GM12878 (cell line): ENCODE measurements around the gene CD2. TPM values are rescaled to one million over a fixed set of nuclear protein-coding genes. Genes with fewer than 3 reads are reported as not detected.

Experiments
- ATAC-seq: fragments of 200-7000 bp; cut with Tn5 transposase; 3 replicates; pipeline ENCODE4 v1.9.1; 2020; ENCODE audit warnings: mild to moderate bottlenecking, moderate library complexity
- BruUV-seq: library from RNA; stranded (reverse); fragments of 400-500 nt; replicated peaks from 2 replicates; lab custom pipeline; 2021; lab: Mats Ljungman, UMichigan
- CTCF ChIA-PET: fragments of 300-600 bp; sonication (Branson Sonifier 250); formaldehyde crosslinking; extraction: SDS; loops from one replicate; lab custom pipeline; 2021; ENCODE audit warnings: inconsistent platforms; lab: Yijun Ruan, JAX
- POLR2A ChIA-PET: fragments of 350-600 bp; formaldehyde crosslinking; extraction: SDS; loops from one replicate; lab custom pipeline; 2021; ENCODE audit warnings: inconsistent platforms; lab: Charles Lee
- RAD21 ChIA-PET: fragments of 300-600 bp; sonication (Branson Sonifier 250); formaldehyde crosslinking; loops from one replicate; lab custom pipeline; 2023; ENCODE audit warnings: antibody characterized with exemption; ENCODE audit not compliant: unreplicated experiment; lab: Charles Lee
- SMC1A ChIA-PET: fragments of 300-600 bp; sonication (Branson Sonifier 250); formaldehyde crosslinking; loops from one replicate; lab custom pipeline; 2023; ENCODE audit not compliant: unreplicated experiment, uncharacterized antibody; lab: Charles Lee
- DNase-seq: peaks from one replicate; pipeline ENCODE4 v3.0.0-alpha.2; 2011; ENCODE audit warnings: low read depth, low spot score
- FAIRE-seq: peaks from 3 replicates; lab custom pipeline; 2011; peaks lifted over from hg19 to GRCh38; lab: Jason Lieb, UNC
- H2AFZ ChIP-seq: 2 replicates; pipeline ENCODE4 v1.6.0; 2011; ENCODE audit warnings: low read depth, low read length, control low read depth; ENCODE audit not compliant: control insufficient read depth
- H3K27ac ChIP-seq: 2 replicates; pipeline ENCODE4 v1.5.1; 2011; ENCODE audit warnings: control low read depth; ENCODE audit not compliant: control insufficient read depth, insufficient read depth
- H3K27me3 ChIP-seq, 2 experiments: replicated peaks in 1 of 2; 2 replicates each; pipeline versions ENCODE4 v1.6.0 to v1.6.1; 2011; ENCODE audit warnings: low read length in 1 of 2; ENCODE audit not compliant: control insufficient read depth in 2 of 2, insufficient read depth in 2 of 2
- H3K36me3 ChIP-seq, 2 experiments: 2 replicates each; pipeline ENCODE4 v1.5.1; 2011; ENCODE audit warnings: low read length in 1 of 2; ENCODE audit not compliant: control insufficient read depth in 2 of 2, insufficient read depth in 2 of 2
- H3K4me1 ChIP-seq: 2 replicates; pipeline ENCODE4 v1.6.1; 2011; ENCODE audit warnings: mild to moderate bottlenecking, low read length, moderate library complexity, mixed read lengths; ENCODE audit not compliant: control insufficient read depth, insufficient read depth
- H3K4me2 ChIP-seq: 2 replicates; pipeline ENCODE4 v1.6.0; 2011; ENCODE audit warnings: control low read depth; ENCODE audit not compliant: control insufficient read depth, insufficient read depth
- H3K4me3 ChIP-seq: fragments of 200-600 bp; sonication (generic); 2 replicates; pipeline ENCODE4 v1.5.1; 2016
- H3K79me2 ChIP-seq: 2 replicates; pipeline ENCODE4 v1.6.0; 2011; ENCODE audit warnings: low read length; ENCODE audit not compliant: control insufficient read depth, insufficient read depth
- H3K9ac ChIP-seq: 2 replicates; pipeline ENCODE4 v1.8.0; 2011; ENCODE audit warnings: low read length, control low read depth, mixed read lengths; ENCODE audit not compliant: control insufficient read depth, insufficient read depth
- H3K9me3 ChIP-seq: replicated peaks from 3 replicates; pipeline ENCODE4 v1.5.1; 2011; ENCODE audit warnings: mild to moderate bottlenecking, low read length; ENCODE audit not compliant: control insufficient read depth, insufficient read depth
- H4K20me1 ChIP-seq: 2 replicates; pipeline ENCODE4 v1.6.0; 2011; ENCODE audit not compliant: control insufficient read depth, insufficient read depth
- CREM ChIP-seq: IDR thresholded peaks from 2 replicates; pipeline ENCODE4 v1.6.1; 2014; ENCODE audit warnings: antibody characterized with exemption, low read depth
- SMC3 ChIP-seq: IDR thresholded peaks from 2 replicates; pipeline ENCODE4 v1.6.1; 2011; ENCODE audit warnings: low read length, improper control_type of control experiment, borderline replicate concordance
- SREBF2 ChIP-seq: IDR thresholded peaks from 2 replicates; pipeline ENCODE4 v1.6.1; 2012; ENCODE audit warnings: mild to moderate bottlenecking, low read length
- TCF12 ChIP-seq: IDR thresholded peaks from 2 replicates; pipeline ENCODE4 v1.6.1; 2011; ENCODE audit warnings: low read depth, mild to moderate bottlenecking, low read length
- ZBED1 ChIP-seq: IDR thresholded peaks from 2 replicates; pipeline ENCODE4 v1.6.1; 2016; ENCODE audit warnings: borderline replicate concordance
- WGBS: methylation state at CpG from one replicate; pipeline ENCODE4 v1.1.6; 2016; ENCODE audit warnings: low lambda C conversion rate; ENCODE audit not compliant: insufficient replicate concordance, insufficient coverage; ENCODE audit errors: missing lambda C conversion rate; 5-methylcytosine and 5-hydroxymethylcytosine counted together
- in situ Hi-C: fragments of 300-500 bp; cut with MboI; formaldehyde crosslinking; loops from 9 replicates; pipeline ENCODE4 v1.14.3; 2018; ENCODE audit warnings: mixed read lengths
- intact Hi-C: fragments of 100-400 bp; cut with micrococcal nuclease; formaldehyde crosslinking; loops from one replicate; pipeline ENCODE4 v1.14.2; 2022; ENCODE audit not compliant: unreplicated experiment
- polyA plus RNA-seq, 11 experiments: library from polyadenylated mRNA; depleted of rRNA in 4 of 11; unstranded in 6 of 11; stranded (reverse) in 5 of 11; fragments of >200 nt; fragmentation: Nextera tagmentation in 4 of 11; fragmentation: Illumina TruSeq in 1 of 11; extraction: Ambion mirVana in 4 of 11; extraction: Trizol in 1 of 11; gene quantifications; 1 replicate in 1 of 11; 2 replicates in 10 of 11; pipeline versions ENCODE4 v1.2.1 to v1.2.3, GENCODE V29; 2011 to 2016; ENCODE audit warnings: inconsistent platforms in 2 of 11, missing spikeins in 2 of 11, low read depth in 1 of 11
- total RNA-seq, 4 experiments: library from RNA; depleted of rRNA in 3 of 4; stranded (reverse); fragments of >200 nt in 3 of 4; fragmentation: Illumina TruSeq in 1 of 4; extraction: Trizol in 1 of 4; gene quantifications; 2 replicates each; pipeline versions ENCODE4 v1.2.1 to v1.2.3, GENCODE V29; 2013 to 2021
- TF ChIP-seq, protein P1 (sequence below): fragments of 450-650 bp; IDR thresholded peaks from 2 replicates; pipeline ENCODE4 v1.6.1; 2016; ENCODE audit warnings: mild to moderate bottlenecking
- TF ChIP-seq, protein P2 (sequence below): fragments of 450-650 bp; IDR thresholded peaks from 2 replicates; pipeline ENCODE4 v1.6.1; 2018; ENCODE audit warnings: borderline replicate concordance, mild to moderate bottlenecking; ENCODE audit not compliant: partially characterized antibody

The CD2 gene
- total and polyA plus RNA-seq, 10 of the 15 experiments (the other 5 are each of a cell fraction or from before 2014, with no cell fraction given), result 0.15 to 4.3 (median 2.8) TPM

- H2AFZ ChIP-seq, result no peak overlapping the region
- CTCF ChIA-PET, result no interaction called here
- H3K9me3 ChIP-seq, result peaks cover 4% of the 10 kb centered on the region; the same call in 2 of the 3 replicates
- SMC1A ChIA-PET, result interaction anchor here (0.6 kb wide), 1 partner anchor 16 kb away, joined by 4 read pairs; no protein-coding TSS in a partner anchor
- no peak for ATAC-seq
- H3K79me2 ChIP-seq, result no peaks in the 10 kb centered on the region
- POLR2A ChIA-PET, result no interaction called here
- no peak for DNase-seq
- H3K27me3 ChIP-seq, result no peaks in the 10 kb centered on the region
- H3K4me3 ChIP-seq, result no peak overlapping the region
- 52% methylated on average over 5 of the region's 5 CpGs for WGBS
- RAD21 ChIA-PET, result no interaction called here
- H3K36me3 ChIP-seq, result no peaks in the 10 kb centered on the region
- no peaks in the 10 kb centered on the region for H4K20me1 ChIP-seq
- H3K4me2 ChIP-seq, result no peak overlapping the region
- H3K9ac ChIP-seq, result no peak overlapping the region
- intact Hi-C loops, result loop anchor here (5.0 kb wide), 1 partner anchor 149 kb away; the partner anchor contains the start of gene CD58
- H3K4me1 ChIP-seq, result no peaks in the 10 kb centered on the region
- no peak overlapping the region for H3K27ac ChIP-seq
- BruUV-seq, result no TSS peak
- TF ChIP-seq TCF12 (no peak), CREM (no peak), SREBF2 (no peak), SMC3 (no peak)
- TF ChIP-seq, protein P1, sequence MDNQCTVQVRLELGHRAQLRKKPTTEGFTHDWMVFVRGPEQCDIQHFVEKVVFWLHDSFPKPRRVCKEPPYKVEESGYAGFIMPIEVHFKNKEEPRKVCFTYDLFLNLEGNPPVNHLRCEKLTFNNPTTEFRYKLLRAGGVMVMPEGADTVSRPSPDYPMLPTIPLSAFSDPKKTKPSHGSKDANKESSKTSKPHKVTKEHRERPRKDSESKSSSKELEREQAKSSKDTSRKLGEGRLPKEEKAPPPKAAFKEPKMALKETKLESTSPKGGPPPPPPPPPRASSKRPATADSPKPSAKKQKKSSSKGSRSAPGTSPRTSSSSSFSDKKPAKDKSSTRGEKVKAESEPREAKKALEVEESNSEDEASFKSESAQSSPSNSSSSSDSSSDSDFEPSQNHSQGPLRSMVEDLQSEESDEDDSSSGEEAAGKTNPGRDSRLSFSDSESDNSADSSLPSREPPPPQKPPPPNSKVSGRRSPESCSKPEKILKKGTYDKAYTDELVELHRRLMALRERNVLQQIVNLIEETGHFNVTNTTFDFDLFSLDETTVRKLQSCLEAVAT, result no peak
- in situ Hi-C loops, result no loop called here
- FAIRE-seq, result no peak
Measured at GRCh38 chr1:116721039-116721405, 33.2 kb upstream of the CD2 start.

DNA sequence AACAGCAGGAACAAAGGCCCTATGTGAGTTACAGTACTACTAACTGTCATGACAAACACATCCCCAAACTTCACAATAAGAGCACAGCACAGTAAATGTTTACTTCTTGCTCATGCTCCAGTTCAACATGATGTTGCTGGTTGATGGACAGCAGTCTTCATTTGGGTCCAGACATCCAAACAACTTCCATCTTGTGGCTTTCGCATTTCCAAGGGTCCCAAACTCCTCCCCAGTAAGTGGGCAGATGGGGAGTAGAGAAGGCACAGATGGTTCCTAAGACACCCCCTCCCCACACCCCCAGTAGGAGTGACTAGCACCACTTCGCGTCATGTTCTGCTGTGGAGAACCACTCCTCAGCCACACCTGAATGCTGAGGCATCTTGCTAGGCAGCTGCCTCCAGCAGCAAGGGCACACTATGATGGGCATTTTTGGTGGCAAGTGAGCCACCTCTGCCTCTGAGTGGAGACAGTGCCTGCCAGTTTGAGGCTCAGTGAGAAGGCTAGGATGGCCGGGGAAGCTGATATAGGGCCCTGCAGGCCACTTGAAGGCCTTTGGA is 32.7 kb upstream of the CD2 start:
- ChIA-PET RAD21 (interaction anchor here (1.3 to 1.7 kb wide), 2 partner anchors 16 to 147 kb away, joined by 5 to 9 read pairs; no protein-coding TSS in a partner anchor), SMC1A (interaction anchor here (0.6 kb wide), 1 partner anchor 16 kb away, joined by 4 read pairs; no protein-coding TSS in a partner anchor), CTCF (interaction anchor here (1.0 to 7.3 kb wide), 7 partner anchors 12 to 335 kb away, joined by 3 to 134 read pairs (median 4); partner anchors contain the start of gene TTF2), POLR2A (no interaction called here)
- Histone ChIP-seq H3K4me3 (no peak overlapping the region), H3K4me1 (no peaks in the 10 kb centered on the region), H2AFZ (no peak overlapping the region), H3K27ac (no peak overlapping the region), H4K20me1 (no peaks in the 10 kb centered on the region), H3K9ac (no peak overlapping the region), H3K36me3 (no peaks in the 10 kb centered on the region), H3K4me2 (no peak overlapping the region), H3K27me3 (no peaks in the 10 kb centered on the region), H3K79me2 (no peaks in the 10 kb centered on the region), H3K9me3 (peaks cover 4% of the 10 kb centered on the region; the same call in 2 of the 3 replicates)
- 88% methylated on average over 4 of the region's 4 CpGs for WGBS
- intact Hi-C loops, result loop anchor here (5.0 kb wide), 1 partner anchor 149 kb away; the partner anchor contains the start of gene CD58
- in situ Hi-C loops, result no loop called here
- BruUV-seq, result no TSS peak
- ATAC-seq, result no peak
- no peak for DNase-seq
- no peak for FAIRE-seq
- TF ChIP-seq, protein P2, sequence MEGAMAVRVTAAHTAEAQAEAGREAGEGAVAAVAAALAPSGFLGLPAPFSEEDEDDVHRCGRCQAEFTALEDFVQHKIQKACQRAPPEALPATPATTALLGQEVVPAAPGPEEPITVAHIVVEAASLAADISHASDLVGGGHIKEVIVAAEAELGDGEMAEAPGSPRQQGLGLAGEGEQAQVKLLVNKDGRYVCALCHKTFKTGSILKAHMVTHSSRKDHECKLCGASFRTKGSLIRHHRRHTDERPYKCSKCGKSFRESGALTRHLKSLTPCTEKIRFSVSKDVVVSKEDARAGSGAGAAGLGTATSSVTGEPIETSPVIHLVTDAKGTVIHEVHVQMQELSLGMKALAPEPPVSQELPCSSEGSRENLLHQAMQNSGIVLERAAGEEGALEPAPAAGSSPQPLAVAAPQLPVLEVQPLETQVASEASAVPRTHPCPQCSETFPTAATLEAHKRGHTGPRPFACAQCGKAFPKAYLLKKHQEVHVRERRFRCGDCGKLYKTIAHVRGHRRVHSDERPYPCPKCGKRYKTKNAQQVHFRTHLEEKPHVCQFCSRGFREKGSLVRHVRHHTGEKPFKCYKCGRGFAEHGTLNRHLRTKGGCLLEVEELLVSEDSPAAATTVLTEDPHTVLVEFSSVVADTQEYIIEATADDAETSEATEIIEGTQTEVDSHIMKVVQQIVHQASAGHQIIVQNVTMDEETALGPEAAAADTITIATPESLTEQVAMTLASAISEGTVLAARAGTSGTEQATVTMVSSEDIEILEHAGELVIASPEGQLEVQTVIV, result no peak
- no peak for TF ChIP-seq ZBED1
